Endothelial cell of umbilical vein (primary cell): ENCODE data around the gene PSMA7. TPM values are rescaled to one million over a fixed set of nuclear protein-coding genes. Genes with fewer than 3 reads are reported as not detected.

ENCODE experiments used
- BruUV-seq: library from RNA; stranded (reverse); fragments of 400-500 nt; replicated peaks from 2 replicates; lab custom pipeline; 2021; lab: Mats Ljungman, UMichigan
- CTCF ChIA-PET: fragments of 300-600, 350-600 bp; sonication (Branson Sonifier 250); formaldehyde crosslinking; loops from one replicate; lab custom pipeline; 2021; ENCODE audit warnings: antibody characterized with exemption, inconsistent platforms; lab: Charles Lee
- POLR2A ChIA-PET: fragments of 300-600, 350-600 bp; sonication (Branson Sonifier 250); formaldehyde crosslinking; loops from one replicate; lab custom pipeline; 2021; ENCODE audit warnings: antibody characterized with exemption, inconsistent platforms; lab: Charles Lee
- DNase-seq: peaks from one replicate; pipeline ENCODE4 v3.0.0-alpha.2; 2011; ENCODE audit warnings: low read depth, low spot score
- FAIRE-seq: peaks from 2 replicates; lab custom pipeline; 2011; peaks lifted over from hg19 to GRCh38; lab: Jason Lieb, UNC
- H2AFZ ChIP-seq: 2 replicates; pipeline ENCODE4 v1.6.0; 2012; ENCODE audit warnings: low read depth, low read length, control low read depth, inconsistent platforms
- H3K27ac ChIP-seq: 2 replicates; pipeline ENCODE4 v1.5.1; 2011; ENCODE audit warnings: low read depth, mild to moderate bottlenecking, control low read depth, low read length, moderate library complexity; ENCODE audit not compliant: insufficient read depth
- H3K27me3 ChIP-seq, 2 experiments: 2 replicates each; pipeline versions ENCODE4 v1.6.0 to v1.6.1; 2011; ENCODE audit warnings: low read length in 2 of 2, mixed read lengths in 1 of 2; ENCODE audit not compliant: control insufficient read depth in 2 of 2, insufficient read depth in 2 of 2
- H3K36me3 ChIP-seq, 2 experiments: 2 replicates in 1 of 2; 3 replicates in 1 of 2; pipeline ENCODE4 v1.5.1; 2011; ENCODE audit warnings: low read length in 2 of 2, mild to moderate bottlenecking in 1 of 2, moderate library complexity in 1 of 2; ENCODE audit not compliant: control insufficient read depth in 2 of 2, insufficient read depth in 2 of 2; ENCODE audit errors: extremely low read depth in 1 of 2
- H3K4me1 ChIP-seq: 3 replicates; pipeline ENCODE4 v1.5.1; 2011; ENCODE audit warnings: mild to moderate bottlenecking, low read length; ENCODE audit not compliant: control insufficient read depth, insufficient read depth; ENCODE audit errors: extremely low read depth
- H3K4me2 ChIP-seq: 2 replicates; pipeline ENCODE4 v1.6.1; 2011; ENCODE audit warnings: low read length, control low read depth, mixed read lengths; ENCODE audit not compliant: insufficient read depth
- H3K4me3 ChIP-seq, 3 experiments: fragments of 200-600 bp in 1 of 3; sonication (generic), shearing (Covaris generic) in 1 of 3; replicated peaks in 1 of 3; 2 replicates each; pipeline ENCODE4 v1.5.1; 2011 to 2016; ENCODE audit warnings: control low read depth in 3 of 3, low read length in 3 of 3, mild to moderate bottlenecking in 2 of 3, inconsistent platforms in 1 of 3, low read depth in 1 of 3, moderate library complexity in 1 of 3; ENCODE audit not compliant: insufficient read depth in 1 of 3
- H3K79me2 ChIP-seq: 2 replicates; pipeline ENCODE4 v1.6.0; 2012; ENCODE audit warnings: low read length, inconsistent platforms; ENCODE audit not compliant: control insufficient read depth, insufficient read depth
- H3K9ac ChIP-seq: replicated peaks from 2 replicates; pipeline ENCODE3; 2011; ENCODE audit warnings: low read length, control low read depth; ENCODE audit not compliant: insufficient read depth; ENCODE audit errors: extremely low read depth
- H3K9me1 ChIP-seq: replicated peaks from 3 replicates; pipeline ENCODE4 v1.6.0; 2011; ENCODE audit warnings: mild to moderate bottlenecking, low read length; ENCODE audit not compliant: control insufficient read depth, insufficient read depth; ENCODE audit errors: extremely low read depth
- H3K9me3 ChIP-seq: replicated peaks from 2 replicates; pipeline ENCODE4 v1.5.1; 2012; ENCODE audit warnings: low read length, inconsistent platforms; ENCODE audit not compliant: control insufficient read depth, insufficient read depth
- H4K20me1 ChIP-seq: replicated peaks from 2 replicates; pipeline ENCODE3; 2011; ENCODE audit warnings: mild to moderate bottlenecking, low read length; ENCODE audit not compliant: control insufficient read depth, insufficient read depth; ENCODE audit errors: extremely low read depth
- EZH2 ChIP-seq: IDR thresholded peaks from 2 replicates; pipeline ENCODE4 v1.6.1; 2012; ENCODE audit warnings: borderline replicate concordance, low read depth, mild to moderate bottlenecking, moderate library complexity, low read length, inconsistent platforms; ENCODE audit not compliant: severe bottlenecking
- FOS ChIP-seq: IDR thresholded peaks from 2 replicates; pipeline ENCODE4 v1.6.1; 2011; ENCODE audit warnings: mild to moderate bottlenecking, low read length, moderate library complexity, borderline replicate concordance; ENCODE audit not compliant: insufficient read depth
- GATA2 ChIP-seq: IDR thresholded peaks from 2 replicates; pipeline ENCODE4 v1.7.0; 2011; ENCODE audit warnings: low read depth, mild to moderate bottlenecking, moderate library complexity, mixed read lengths, low read length; ENCODE audit not compliant: insufficient read length, insufficient read depth
- JUN ChIP-seq: IDR thresholded peaks from 2 replicates; pipeline ENCODE4 v1.6.1; 2011; ENCODE audit warnings: borderline replicate concordance, low read depth; ENCODE audit not compliant: insufficient read length, insufficient read depth
- MYC ChIP-seq: IDR thresholded peaks from one replicate; pipeline ENCODE4 v1.6.1; 2011; ENCODE audit warnings: mild to moderate bottlenecking, low read depth, low read length
- POLR2A ChIP-seq: IDR thresholded peaks from 2 replicates; pipeline ENCODE4 v1.6.1; 2012; ENCODE audit warnings: low read depth, mild to moderate bottlenecking, control low read depth, low read length
- POLR2AphosphoS5 ChIP-seq: IDR thresholded peaks from 2 replicates; pipeline ENCODE4 v1.6.1; 2012; ENCODE audit warnings: low read depth, mild to moderate bottlenecking, control low read depth, low read length, moderate library complexity; ENCODE audit not compliant: insufficient read depth
- dilution Hi-C: fragments of 300-500 bp; cut with MboI; formaldehyde crosslinking; loops from one replicate; pipeline ENCODE4 v1.15.0; 2019; ENCODE audit warnings: low sequenced_read_pairs; ENCODE audit not compliant: extremely low pct_ligation_motif_present
- intact Hi-C: fragments of 100-400 bp; cut with micrococcal nuclease; formaldehyde crosslinking; loops from one replicate; pipeline ENCODE4 v1.10.0; 2022
- polyA plus RNA-seq, 4 experiments: library from polyadenylated mRNA; depleted of rRNA in 3 of 4; stranded (reverse) in 3 of 4; unstranded in 1 of 4; fragments of >200 nt; gene quantifications; 2 replicates each; pipeline versions ENCODE4 v1.2.1 to v1.2.3, GENCODE V29; 2011 to 2012; ENCODE audit warnings: missing spikeins in 1 of 4
- total RNA-seq: library from RNA; stranded (reverse); gene quantifications from 2 replicates; pipeline ENCODE4 v1.2.3, GENCODE V29; 2021
- TF ChIP-seq, protein P1 (sequence below): IDR thresholded peaks from 2 replicates; pipeline ENCODE4 v1.6.1; 2011; ENCODE audit not compliant: insufficient read depth, insufficient read length
- TF ChIP-seq, protein P2 (sequence below), 2 donors: IDR thresholded peaks; 1 replicate in 1 of 2; 2 replicates in 1 of 2; pipeline ENCODE4 v1.5.1; 2011; ENCODE audit warnings: low read length in 2 of 2, mild to moderate bottlenecking in 2 of 2, moderate library complexity in 2 of 2, control low read depth in 1 of 2, inconsistent platforms in 1 of 2, low read depth in 1 of 2; ENCODE audit not compliant: insufficient read depth in 1 of 2; ENCODE audit errors: extremely low read depth in 1 of 2

PSMA7 gene
- total and polyA plus RNA-seq, 2 donors (not counting 3 experiments of a cell fraction or from before 2014, with no cell fraction given): 393 to 826 TPM

DNA sequence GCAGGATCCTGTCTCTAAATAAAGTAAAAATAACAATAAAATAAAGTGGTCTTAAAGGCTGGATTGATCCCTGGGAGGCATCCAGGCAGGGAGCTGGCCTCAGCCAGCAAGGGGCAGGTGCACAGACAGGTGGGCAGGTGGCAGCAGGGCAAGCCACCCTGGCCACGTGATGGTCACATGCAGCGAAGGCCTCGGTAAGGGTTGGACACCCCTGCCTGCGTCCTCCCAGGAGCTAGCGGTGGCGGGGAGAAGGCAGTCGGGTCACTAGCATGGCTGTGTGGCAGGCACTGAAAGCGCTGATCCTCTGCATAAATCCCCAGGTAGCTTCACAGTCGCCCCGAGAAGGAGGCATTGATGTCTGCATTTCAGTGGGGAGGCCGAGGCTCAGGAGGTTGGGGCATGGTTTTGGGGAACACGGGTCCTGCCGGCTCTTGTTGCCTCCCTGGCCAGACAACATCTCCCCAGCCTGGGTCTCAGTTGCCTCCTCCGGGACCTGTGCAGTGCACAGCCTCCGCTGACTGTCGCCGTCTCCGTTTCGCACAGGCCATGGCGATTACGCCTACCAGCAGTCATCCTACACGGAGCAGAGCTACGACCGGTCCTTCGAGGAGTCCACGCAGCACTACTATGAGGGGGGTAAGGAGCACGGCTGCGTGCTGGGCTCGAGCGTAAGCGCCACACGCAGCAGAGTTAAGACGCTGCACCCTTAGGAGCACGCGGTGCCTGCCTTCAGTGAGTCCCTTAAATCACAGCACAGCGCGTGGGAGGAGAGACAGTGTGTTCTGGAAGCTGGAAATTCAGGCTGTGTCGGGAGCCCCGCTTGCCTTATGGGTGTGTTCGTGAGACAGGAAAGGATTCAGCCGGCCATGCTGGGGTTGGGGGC, 21.9 kb upstream of the PSMA7 start:
- BruUV-seq: no TSS peak
- Histone ChIP-seq H4K20me1 (no peaks in the 10 kb centered on the region), H3K9me3 (no peaks in the 10 kb centered on the region), H3K4me2 (no peak overlapping the region), H3K27me3 (no peaks in the 10 kb centered on the region), H3K4me1 (no peaks in the 10 kb centered on the region), H3K4me3 (no peak overlapping the region), H2AFZ (no peak overlapping the region), H3K27ac (no peak overlapping the region), H3K79me2 (no peaks in the 10 kb centered on the region), H3K9me1 (no peaks in the 10 kb centered on the region), H3K36me3 (peaks cover 11 to 48% of the 10 kb centered on the region in 2 experiments), H3K9ac (no peak overlapping the region)
- POLR2A ChIA-PET: no interaction called here
- no peak for TF ChIP-seq MYC
- no peak for TF ChIP-seq JUN
- no peak for TF ChIP-seq FOS
- no peak for TF ChIP-seq POLR2A
- no peak for TF ChIP-seq EZH2
- TF ChIP-seq, protein P1, sequence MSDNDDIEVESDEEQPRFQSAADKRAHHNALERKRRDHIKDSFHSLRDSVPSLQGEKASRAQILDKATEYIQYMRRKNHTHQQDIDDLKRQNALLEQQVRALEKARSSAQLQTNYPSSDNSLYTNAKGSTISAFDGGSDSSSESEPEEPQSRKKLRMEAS: no peak
- no peak for TF ChIP-seq GATA2
- TF ChIP-seq POLR2AphosphoS5: no peak
- TF ChIP-seq, protein P2, sequence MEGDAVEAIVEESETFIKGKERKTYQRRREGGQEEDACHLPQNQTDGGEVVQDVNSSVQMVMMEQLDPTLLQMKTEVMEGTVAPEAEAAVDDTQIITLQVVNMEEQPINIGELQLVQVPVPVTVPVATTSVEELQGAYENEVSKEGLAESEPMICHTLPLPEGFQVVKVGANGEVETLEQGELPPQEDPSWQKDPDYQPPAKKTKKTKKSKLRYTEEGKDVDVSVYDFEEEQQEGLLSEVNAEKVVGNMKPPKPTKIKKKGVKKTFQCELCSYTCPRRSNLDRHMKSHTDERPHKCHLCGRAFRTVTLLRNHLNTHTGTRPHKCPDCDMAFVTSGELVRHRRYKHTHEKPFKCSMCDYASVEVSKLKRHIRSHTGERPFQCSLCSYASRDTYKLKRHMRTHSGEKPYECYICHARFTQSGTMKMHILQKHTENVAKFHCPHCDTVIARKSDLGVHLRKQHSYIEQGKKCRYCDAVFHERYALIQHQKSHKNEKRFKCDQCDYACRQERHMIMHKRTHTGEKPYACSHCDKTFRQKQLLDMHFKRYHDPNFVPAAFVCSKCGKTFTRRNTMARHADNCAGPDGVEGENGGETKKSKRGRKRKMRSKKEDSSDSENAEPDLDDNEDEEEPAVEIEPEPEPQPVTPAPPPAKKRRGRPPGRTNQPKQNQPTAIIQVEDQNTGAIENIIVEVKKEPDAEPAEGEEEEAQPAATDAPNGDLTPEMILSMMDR (IDR thresholded peaks at IDR 0.05; ENCODE audit: extremely low read depth in 1 of 2, insufficient read depth in 1 of 2, low read depth in 1 of 2, low read length in 2 of 2): no peak
- intact Hi-C loops (no loop called here), dilution Hi-C loops (no loop called here)
- FAIRE-seq (no peak), DNase-seq (no peak)
- CTCF ChIA-PET: interaction anchor here (1.1 kb wide), 1 partner anchor 139 kb away, joined by 3 read pairs; no protein-coding TSS in a partner anchor
